ENCODE data around the gene NSA2. TPM values are rescaled to one million over a fixed set of nuclear protein-coding genes. Genes with fewer than 3 reads are reported as not detected.

The NSA2 gene
- total and polyA plus RNA-seq, 9 of the 15 experiments (the other 6 are each of a cell fraction or from before 2014, with no cell fraction given), result 60.2 to 246 (median 183) TPM

DNA sequence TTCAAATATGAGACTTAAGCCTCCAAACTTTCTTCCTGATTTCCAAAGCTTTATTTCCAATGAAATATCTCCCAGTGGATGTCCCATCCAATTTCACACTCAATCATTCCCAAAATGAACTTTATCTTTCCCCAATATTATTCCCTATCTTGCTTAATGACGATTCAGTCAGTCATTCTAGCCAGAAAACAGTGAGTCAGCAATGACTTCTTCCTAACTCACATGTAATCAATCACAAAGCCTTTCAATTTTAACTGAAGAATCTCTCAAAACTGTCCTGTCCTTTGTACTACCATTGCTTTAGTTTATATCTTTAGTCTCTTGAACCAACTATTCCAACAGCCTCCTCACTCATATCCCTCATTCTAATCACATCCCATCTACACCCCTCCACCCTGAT is 34.9 kb downstream of the NSA2 start:
- no peak overlapping the region for H3K4me2 ChIP-seq (ENCODE audit: insufficient read depth, low read length)
- H2AFZ ChIP-seq (ENCODE audit: low read depth, low read length), result no peak overlapping the region
- DNase-seq (ENCODE audit: extremely low read depth in 1 of 4, low spot score in 3 of 4), result no peak
- no peak for ATAC-seq
- H3K4me1 ChIP-seq (replicated peaks in 1 of 2; ENCODE audit: control insufficient read depth in 2 of 2, insufficient read depth in 2 of 2, low read length in 2 of 2), result no peaks in the 10 kb centered on the region; a peak in 1 of 5 replicates
- POLR2A ChIA-PET, result no interaction called here
- H3K9me1 ChIP-seq (ENCODE audit: control insufficient read depth, insufficient read depth, low read length), result no peaks in the 10 kb centered on the region
- no peaks in the 10 kb centered on the region for H3K79me2 ChIP-seq (ENCODE audit: control insufficient read depth, insufficient read depth, low read length)
- 0% methylated on average over 1 of the region's 1 CpG for WGBS (ENCODE audit: insufficient coverage, low coverage, missing lambda C conversion rate)
- H3K27me3 ChIP-seq (ENCODE audit: control insufficient read depth in 2 of 2, insufficient read depth in 2 of 2, low read length in 2 of 2), result peaks cover 16 to 19% of the 10 kb centered on the region in 2 experiments; a peak in 4 of 5 replicates
- no peak for FAIRE-seq
- TF ChIP-seq, protein P1, sequence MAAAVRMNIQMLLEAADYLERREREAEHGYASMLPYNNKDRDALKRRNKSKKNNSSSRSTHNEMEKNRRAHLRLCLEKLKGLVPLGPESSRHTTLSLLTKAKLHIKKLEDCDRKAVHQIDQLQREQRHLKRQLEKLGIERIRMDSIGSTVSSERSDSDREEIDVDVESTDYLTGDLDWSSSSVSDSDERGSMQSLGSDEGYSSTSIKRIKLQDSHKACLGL (CRISPR knock-in tag; IDR thresholded peaks at IDR 0.05; ENCODE audit: borderline replicate concordance, poor library complexity, severe bottlenecking), result no peak
- no peak for TF ChIP-seq FOXJ2 (tag; IDR thresholded peaks at IDR 0.05)
- TF ChIP-seq MAFG (tag; conservative IDR thresholded peaks at IDR 0.05), result peak; percentile 25; the same call in 1 of the 2 replicates
- no peak for TF ChIP-seq TRIM28 (IDR thresholded peaks at IDR 0.05)
- H3K4me3 ChIP-seq, result no peak overlapping the region
- H3K9me3 ChIP-seq (replicated peaks; ENCODE audit: control insufficient read depth, insufficient read depth, low read depth, low read length), result no peaks in the 10 kb centered on the region
- BruUV-seq (replicated peaks), result no TSS peak
- no peak overlapping the region for H3K27ac ChIP-seq (ENCODE audit: extremely low read depth, low read depth, low read length)
- CTCF ChIA-PET (ENCODE audit: low intra/inter-chr PET ratio), result no interaction called here
- no peak overlapping the region for H3K9ac ChIP-seq (ENCODE audit: insufficient read depth in 1 of 2, low read depth in 2 of 2, low read length in 2 of 2)
- H3K36me3 ChIP-seq (ENCODE audit: control insufficient read depth, insufficient read depth, low read length), result no peaks in the 10 kb centered on the region
- intact Hi-C loops (cut with micrococcal nuclease) (no loop called here), in situ Hi-C loops (cut with MboI) (no loop called here)
- H4K20me1 ChIP-seq (replicated peaks; ENCODE audit: control insufficient read depth, insufficient read depth, low read length), result no peaks in the 10 kb centered on the region

DNA sequence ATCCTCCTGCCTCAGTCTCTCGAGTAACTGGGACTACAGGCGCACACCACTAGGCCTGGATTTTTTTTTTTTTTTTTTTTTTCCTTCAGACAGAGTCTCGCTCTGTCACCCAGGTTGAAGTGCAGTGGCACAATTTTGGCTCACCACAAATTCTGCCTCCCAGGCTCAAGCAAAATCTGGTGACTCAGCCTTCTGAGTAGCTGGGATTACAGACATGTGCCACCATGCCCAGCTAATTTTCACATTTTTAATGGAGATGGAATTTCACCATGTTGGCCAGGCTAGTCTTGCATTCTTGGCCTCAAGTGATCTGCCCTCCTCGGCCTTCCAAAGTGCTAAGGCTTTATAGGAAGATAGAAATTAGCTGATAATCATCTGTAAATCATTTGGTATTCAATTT is 43.9 kb downstream of the NSA2 start:
- Histone ChIP-seq H3K27me3 (ENCODE audit: control insufficient read depth in 2 of 2, insufficient read depth in 2 of 2, low read length in 2 of 2) (peaks cover 4 to 5% of the 10 kb centered on the region in 2 experiments; a peak in 3 of 5 replicates), H3K4me1 (replicated peaks in 1 of 2; ENCODE audit: control insufficient read depth in 2 of 2, insufficient read depth in 2 of 2, low read length in 2 of 2) (no peaks in the 10 kb centered on the region), H2AFZ (ENCODE audit: low read depth, low read length) (no peak overlapping the region), H3K9me3 (replicated peaks; ENCODE audit: control insufficient read depth, insufficient read depth, low read depth, low read length) (no peaks in the 10 kb centered on the region), H3K9ac (ENCODE audit: insufficient read depth in 1 of 2, low read depth in 2 of 2, low read length in 2 of 2) (no peak overlapping the region), H3K4me3 (no peak overlapping the region), H4K20me1 (replicated peaks; ENCODE audit: control insufficient read depth, insufficient read depth, low read length) (no peaks in the 10 kb centered on the region), H3K27ac (ENCODE audit: extremely low read depth, low read depth, low read length) (no peak overlapping the region), H3K79me2 (ENCODE audit: control insufficient read depth, insufficient read depth, low read length) (no peaks in the 10 kb centered on the region), H3K36me3 (ENCODE audit: control insufficient read depth, insufficient read depth, low read length) (no peaks in the 10 kb centered on the region), H3K4me2 (ENCODE audit: insufficient read depth, low read length) (no peak overlapping the region), H3K9me1 (ENCODE audit: control insufficient read depth, insufficient read depth, low read length) (no peaks in the 10 kb centered on the region)
- intact Hi-C loops (cut with micrococcal nuclease), result no loop called here
- in situ Hi-C loops (cut with MboI), result no loop called here
- FAIRE-seq (no peak), DNase-seq (ENCODE audit: extremely low read depth in 1 of 4, low spot score in 3 of 4) (no peak), ATAC-seq (no peak)
- WGBS (ENCODE audit: insufficient coverage, low coverage, missing lambda C conversion rate), result 0% methylated on average over 3 of the region's 4 CpGs
- BruUV-seq (replicated peaks), result no TSS peak
- CTCF ChIA-PET (ENCODE audit: low intra/inter-chr PET ratio), result no interaction called here
- POLR2A ChIA-PET, result no interaction called here
- TF ChIP-seq GABPB2 (CRISPR knock-in tag; conservative IDR thresholded peaks at IDR 0.05) (no peak), BRD9 (IDR thresholded peaks at IDR 0.05; ENCODE audit: low read depth, partially characterized antibody) (no peak), GATA2 (CRISPR knock-in tag; IDR thresholded peaks at IDR 0.05) (no peak), GABPA (tag; conservative IDR thresholded peaks at IDR 0.05; ENCODE audit: low read depth) (no peak), ZNF785 (CRISPR knock-in tag; IDR thresholded peaks at IDR 0.05) (no peak)
- TF ChIP-seq, protein P2, sequence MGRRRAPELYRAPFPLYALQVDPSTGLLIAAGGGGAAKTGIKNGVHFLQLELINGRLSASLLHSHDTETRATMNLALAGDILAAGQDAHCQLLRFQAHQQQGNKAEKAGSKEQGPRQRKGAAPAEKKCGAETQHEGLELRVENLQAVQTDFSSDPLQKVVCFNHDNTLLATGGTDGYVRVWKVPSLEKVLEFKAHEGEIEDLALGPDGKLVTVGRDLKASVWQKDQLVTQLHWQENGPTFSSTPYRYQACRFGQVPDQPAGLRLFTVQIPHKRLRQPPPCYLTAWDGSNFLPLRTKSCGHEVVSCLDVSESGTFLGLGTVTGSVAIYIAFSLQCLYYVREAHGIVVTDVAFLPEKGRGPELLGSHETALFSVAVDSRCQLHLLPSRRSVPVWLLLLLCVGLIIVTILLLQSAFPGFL (CRISPR knock-in tag; IDR thresholded peaks at IDR 0.05), result no peak
- TF ChIP-seq, protein P3, sequence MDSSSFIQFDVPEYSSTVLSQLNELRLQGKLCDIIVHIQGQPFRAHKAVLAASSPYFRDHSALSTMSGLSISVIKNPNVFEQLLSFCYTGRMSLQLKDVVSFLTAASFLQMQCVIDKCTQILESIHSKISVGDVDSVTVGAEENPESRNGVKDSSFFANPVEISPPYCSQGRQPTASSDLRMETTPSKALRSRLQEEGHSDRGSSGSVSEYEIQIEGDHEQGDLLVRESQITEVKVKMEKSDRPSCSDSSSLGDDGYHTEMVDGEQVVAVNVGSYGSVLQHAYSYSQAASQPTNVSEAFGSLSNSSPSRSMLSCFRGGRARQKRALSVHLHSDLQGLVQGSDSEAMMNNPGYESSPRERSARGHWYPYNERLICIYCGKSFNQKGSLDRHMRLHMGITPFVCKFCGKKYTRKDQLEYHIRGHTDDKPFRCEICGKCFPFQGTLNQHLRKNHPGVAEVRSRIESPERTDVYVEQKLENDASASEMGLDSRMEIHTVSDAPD (CRISPR knock-in tag; IDR thresholded peaks at IDR 0.05), result no peak

Data from K562 (cell line).